GM13977 (cell line): Measurements from ENCODE around the gene EMCN.

Experiments
- DNase-seq: peaks from one replicate; pipeline ENCODE4 v3.0.0; 2012; ENCODE audit warnings: low spot score
- in situ Hi-C: fragments of 300-500 bp; cut with MboI; formaldehyde crosslinking; loops from one replicate; pipeline ENCODE4 v1.12.0; 2022; ENCODE audit warnings: low sequenced_read_pairs, low pct_unique_long_range_greater_than_20kb, mixed read lengths, inconsistent platforms; ENCODE audit not compliant: unreplicated experiment
- TF ChIP-seq, protein P1 (sequence below): IDR thresholded peaks from 2 replicates; pipeline ENCODE4 v1.5.1; 2012; ENCODE audit warnings: mild to moderate bottlenecking, control low read depth; ENCODE audit not compliant: insufficient read depth; ENCODE audit errors: extremely low read depth, missing control alignments

EMCN gene

DNA sequence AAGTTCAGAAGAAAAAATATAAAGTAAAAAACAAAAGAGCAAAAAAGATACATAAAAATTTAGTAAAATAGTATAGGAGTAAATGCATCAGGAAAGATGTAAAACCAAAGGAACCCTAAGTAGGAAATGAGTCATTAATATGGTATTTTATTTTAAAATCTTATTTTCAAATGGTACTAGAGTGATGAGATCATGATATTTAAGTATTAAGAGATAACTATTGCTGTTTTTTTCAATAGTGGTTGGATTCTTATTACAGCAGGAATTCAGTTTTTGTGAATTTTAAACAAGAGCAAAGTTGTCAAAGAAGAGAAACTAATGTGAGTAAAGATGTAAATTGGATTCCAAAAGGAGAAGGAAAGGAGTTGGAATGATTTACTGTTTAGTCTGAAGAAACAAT is 20.0 kb downstream of the EMCN start:
- in situ Hi-C loops = no loop called here
- TF ChIP-seq, protein P1, sequence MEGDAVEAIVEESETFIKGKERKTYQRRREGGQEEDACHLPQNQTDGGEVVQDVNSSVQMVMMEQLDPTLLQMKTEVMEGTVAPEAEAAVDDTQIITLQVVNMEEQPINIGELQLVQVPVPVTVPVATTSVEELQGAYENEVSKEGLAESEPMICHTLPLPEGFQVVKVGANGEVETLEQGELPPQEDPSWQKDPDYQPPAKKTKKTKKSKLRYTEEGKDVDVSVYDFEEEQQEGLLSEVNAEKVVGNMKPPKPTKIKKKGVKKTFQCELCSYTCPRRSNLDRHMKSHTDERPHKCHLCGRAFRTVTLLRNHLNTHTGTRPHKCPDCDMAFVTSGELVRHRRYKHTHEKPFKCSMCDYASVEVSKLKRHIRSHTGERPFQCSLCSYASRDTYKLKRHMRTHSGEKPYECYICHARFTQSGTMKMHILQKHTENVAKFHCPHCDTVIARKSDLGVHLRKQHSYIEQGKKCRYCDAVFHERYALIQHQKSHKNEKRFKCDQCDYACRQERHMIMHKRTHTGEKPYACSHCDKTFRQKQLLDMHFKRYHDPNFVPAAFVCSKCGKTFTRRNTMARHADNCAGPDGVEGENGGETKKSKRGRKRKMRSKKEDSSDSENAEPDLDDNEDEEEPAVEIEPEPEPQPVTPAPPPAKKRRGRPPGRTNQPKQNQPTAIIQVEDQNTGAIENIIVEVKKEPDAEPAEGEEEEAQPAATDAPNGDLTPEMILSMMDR = no peak
- DNase-seq = no peak

DNA sequence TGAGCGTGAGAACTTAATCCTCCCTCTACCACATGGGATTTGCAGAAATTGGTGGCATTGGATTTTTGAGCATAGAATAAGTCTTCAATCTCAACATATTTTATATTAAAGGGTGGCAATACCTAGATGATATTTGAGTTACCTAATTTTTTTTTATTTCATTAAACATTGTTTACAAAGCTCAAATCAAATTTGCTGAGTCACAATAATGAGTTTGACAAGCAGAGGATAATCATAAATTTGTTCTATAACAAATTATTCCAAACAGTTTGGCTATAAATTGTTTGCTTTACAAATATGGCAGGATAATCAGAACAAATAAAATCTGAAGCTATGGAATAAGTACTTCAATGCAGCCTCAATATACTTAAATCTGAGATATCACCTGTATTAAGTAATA is 22.7 kb downstream of the EMCN start:
- in situ Hi-C loops = no loop called here
- no peak for DNase-seq
- TF ChIP-seq, protein P1 = no peak

DNA sequence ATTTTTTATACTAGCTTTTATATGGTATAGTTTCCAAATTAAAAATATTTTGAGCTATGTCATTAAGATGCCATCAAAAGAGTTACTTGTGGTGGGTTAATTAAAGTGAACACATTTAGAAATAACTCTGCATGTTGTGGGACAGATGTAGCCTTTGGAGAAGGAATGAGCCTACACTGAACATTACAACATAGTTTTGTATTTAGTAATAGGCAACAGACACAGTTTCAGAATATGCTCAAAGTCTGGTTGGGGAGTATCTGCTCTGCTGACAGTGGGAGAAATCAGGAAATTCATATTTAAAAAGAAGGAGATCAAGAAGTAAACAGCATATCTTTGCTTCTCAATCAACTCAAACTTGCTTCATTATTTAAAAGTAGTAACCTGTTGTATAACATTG is 23.7 kb downstream of the EMCN start:
- TF ChIP-seq, protein P1 = no peak
- in situ Hi-C loops = no loop called here

DNA sequence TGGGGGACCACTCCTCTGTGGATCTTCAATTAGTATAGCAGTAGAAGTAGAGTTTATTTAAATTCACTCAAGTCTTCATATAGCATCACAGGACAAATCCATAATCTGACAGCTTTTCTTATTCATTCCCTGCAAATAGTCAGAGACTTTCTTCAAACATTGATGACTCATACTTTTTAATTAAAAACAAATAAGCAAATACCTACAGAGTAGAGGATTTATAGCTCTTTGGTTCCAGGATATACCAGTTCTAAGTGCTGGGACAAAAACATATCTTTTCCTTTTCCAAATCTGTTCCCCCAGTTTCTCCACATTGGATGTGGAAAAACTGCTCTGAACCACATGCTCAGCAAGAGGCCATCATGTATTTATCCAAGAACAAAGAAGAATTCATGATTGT is 24.1 kb downstream of the EMCN start:
- in situ Hi-C loops = no loop called here
- TF ChIP-seq, protein P1 = no peak
- DNase-seq = no peak

More for the DNA sequence above, 23.7 kb downstream of the EMCN start:
- no peak for DNase-seq

DNA sequence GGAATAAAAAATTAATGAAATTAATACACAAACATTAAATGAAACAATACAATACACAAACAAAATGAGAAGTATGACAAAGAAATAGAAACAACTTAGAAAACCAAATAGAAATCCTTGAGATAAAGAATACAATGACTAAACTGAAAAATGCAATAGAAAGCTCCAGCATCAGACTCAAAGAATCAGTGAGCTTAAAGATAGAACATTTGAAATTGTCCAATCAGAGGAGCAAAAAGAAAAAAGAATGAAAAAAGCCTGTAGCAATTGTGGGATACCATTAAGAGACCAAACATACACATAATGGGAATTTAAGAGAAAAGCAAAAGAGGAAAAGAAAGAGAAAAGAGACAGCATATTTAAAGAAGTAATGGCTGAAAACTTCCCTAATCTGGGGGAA is 25.7 kb downstream of the EMCN start:
- no peak for DNase-seq
- in situ Hi-C loops = no loop called here
- TF ChIP-seq, protein P1 = no peak

DNA sequence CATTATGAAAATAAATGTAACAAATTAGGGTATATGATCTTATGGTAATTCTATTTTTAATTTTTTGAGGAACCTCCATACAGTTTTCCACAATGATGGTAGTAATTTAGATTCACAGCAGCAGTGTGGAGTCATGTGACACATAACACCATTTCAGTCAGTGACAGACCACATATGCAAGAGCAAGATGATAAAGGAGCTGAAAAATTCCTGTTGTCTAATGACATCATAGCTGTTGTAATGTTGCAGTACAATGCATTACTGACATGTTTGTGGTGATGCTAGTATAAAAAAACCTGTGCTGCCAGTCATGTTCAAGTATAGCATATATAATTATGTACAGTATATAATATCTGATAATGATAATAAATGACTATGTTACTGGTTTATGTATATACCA is 28.5 kb downstream of the EMCN start:
- TF ChIP-seq, protein P1 = no peak
- in situ Hi-C loops = no loop called here

DNA sequence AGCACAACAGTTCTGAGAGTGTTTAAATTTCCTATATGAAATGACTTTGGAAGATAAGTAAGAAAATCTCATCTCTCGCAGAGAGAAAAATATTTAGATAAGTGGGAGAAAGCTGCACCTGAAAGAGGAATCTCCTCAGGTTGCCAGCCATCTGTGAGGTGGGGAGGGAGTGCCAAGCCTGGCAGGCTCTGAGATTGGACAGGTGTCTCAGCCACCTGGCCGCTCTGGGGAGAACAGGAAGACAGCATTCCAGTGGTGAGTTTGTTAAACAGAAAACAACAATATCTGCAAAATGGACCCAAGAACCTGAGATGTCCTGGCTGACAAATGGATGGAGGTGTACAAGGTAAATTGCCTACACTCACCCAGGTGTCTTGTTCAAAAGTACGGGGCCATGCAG is 31.3 kb downstream of the EMCN start:
- DNase-seq = no peak
- TF ChIP-seq, protein P1 = no peak
- in situ Hi-C loops = no loop called here

More for the DNA sequence above, 28.5 kb downstream of the EMCN start:
- DNase-seq = no peak
